ENCODE measurements around the gene C2orf49.

Gene C2orf49

GRCh38 chr2:105362862-105363591 lies 25.7 kb downstream of the C2orf49 start:
- DNase-seq = no peak

- DNase-seq = no peak
Measured at GRCh38 chr2:105364436-105365139, 27.2 kb downstream of the C2orf49 start.

- DNase-seq = no peak
Measured at GRCh38 chr2:105365206-105365605, 27.9 kb downstream of the C2orf49 start.

DNA sequence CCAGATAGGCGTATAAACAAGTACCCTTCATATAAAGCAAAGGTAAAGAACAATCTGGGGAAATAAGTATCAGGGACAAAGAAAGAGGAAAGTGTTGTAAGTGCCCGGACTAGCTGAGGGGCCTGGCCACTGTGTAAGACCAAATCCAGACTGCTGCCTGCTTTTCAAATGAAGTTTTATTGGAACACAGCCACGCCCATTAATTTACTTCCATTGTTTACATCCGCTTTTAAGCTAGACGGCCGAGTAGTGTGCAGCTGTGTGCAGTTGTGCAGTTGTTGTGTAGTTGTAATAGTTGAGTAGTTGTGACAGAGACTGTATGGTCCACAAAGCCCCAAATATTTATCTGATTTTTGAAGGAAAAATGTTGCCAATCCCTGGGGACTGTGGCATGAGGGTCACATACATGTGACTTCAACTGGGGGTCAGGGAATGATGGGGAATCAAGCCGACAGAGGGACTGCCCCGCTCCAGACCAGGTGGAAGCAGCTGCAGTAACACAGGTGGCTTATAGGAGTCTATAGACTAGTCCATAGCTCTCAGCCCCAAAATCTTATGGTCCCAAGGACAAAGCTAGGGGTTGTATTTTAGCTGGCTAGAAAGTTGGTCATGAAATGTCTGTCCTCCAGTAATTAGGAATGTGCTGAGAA lies 31.5 kb downstream of the C2orf49 start:
- no peak for DNase-seq

GRCh38 chr2:105369777-105370690 lies 32.7 kb downstream of the C2orf49 start:
- peak; percentile 82 for DNase-seq

DNA sequence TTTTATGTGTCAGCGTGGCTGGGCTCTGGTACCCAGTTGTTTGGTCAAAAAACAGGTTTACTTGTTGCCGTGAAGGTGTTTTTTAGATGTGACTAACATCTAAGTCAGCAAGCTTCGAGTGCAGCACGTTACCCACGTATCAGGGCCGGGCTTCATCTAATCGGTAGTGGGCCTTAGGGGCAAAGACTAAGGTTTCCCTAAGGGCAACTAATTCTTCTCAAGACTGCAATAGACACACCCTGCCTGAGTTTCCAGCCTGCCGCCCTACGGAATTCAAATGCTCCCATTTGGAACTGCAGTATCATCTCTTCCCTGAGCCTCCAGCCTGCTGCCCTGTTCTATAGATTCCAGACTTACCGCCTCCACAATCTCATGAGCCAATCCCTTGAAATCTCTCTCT lies 33.8 kb downstream of the C2orf49 start:
- no peak for DNase-seq

DNA sequence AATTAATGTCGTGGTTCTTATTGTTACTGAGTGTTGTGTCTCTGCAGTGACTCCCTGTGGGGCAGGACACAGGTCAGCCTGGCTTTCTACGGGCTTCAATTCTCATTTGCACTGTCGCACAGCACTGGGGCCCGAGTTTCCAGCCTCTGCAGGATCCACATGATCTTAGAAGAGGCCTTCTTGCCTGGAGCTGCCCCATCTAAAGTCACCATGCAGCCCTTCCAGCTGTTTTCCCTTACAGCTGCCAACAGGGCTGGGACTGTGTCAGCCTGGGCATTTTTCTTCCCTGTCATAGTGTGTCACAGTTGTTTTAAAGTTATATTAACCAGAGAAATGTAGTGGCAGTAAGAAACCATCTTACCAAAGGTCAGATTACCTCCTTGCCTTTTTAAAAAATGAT lies 34.5 kb downstream of the C2orf49 start:
- no peak for DNase-seq

- no peak for DNase-seq
Measured at GRCh38 chr2:105373344-105373781, 36.0 kb downstream of the C2orf49 start.

- no peak for DNase-seq
Measured at GRCh38 chr2:105373895-105374401, 36.6 kb downstream of the C2orf49 start.

DNA sequence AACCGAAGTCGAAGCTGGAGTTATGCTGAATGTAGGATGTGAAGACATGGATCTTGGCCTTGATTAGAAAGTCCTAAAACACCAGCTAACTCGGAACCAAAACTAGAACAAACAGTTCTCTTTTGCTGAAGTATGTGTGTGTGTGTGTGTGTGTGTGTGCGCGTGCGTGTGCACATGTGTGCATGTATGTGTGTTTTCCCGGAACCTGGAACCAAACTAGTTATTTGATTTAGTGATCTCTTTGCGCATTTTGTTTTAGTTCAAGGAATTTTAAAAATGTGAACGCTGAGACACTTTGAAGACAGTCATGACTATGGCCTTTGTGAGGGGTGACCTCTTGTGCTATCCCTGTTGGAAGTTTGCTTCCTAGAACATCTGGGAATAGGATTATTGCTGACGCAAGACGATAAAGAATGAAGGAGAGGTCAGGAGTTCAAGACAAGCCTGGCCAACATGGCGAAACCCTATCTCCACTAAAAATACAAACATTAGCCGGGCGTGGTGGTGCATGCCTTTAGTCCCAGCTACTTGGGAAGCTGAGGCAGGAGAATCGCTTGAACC lies 37.7 kb downstream of the C2orf49 start:
- peak; percentile 95 for DNase-seq

- DNase-seq = no peak
Measured at GRCh38 chr2:105376010-105376409, 38.7 kb downstream of the C2orf49 start.

- DNase-seq = peak; percentile 83
Measured at GRCh38 chr2:105376789-105377240, 39.5 kb downstream of the C2orf49 start.

DNA sequence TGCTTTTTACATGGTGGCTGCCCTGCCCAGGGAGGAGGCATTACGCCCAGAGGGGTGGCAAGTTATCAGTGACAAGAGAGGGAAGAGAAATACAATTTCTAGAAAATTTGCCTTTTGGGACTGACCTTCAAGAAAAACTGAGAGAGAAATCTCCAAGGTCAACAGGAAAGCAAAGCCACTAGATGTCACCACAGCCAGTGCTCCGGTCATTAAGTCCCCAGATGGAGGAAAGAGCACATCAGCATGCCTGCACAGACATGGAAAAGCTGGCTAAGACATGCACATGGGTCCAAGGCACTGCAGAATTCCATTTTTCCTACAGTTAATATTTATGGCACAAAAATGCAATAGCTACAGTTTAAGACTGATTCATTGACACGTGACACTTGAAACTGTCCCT lies 40.5 kb downstream of the C2orf49 start:
- peak; percentile 18 for DNase-seq

DNA sequence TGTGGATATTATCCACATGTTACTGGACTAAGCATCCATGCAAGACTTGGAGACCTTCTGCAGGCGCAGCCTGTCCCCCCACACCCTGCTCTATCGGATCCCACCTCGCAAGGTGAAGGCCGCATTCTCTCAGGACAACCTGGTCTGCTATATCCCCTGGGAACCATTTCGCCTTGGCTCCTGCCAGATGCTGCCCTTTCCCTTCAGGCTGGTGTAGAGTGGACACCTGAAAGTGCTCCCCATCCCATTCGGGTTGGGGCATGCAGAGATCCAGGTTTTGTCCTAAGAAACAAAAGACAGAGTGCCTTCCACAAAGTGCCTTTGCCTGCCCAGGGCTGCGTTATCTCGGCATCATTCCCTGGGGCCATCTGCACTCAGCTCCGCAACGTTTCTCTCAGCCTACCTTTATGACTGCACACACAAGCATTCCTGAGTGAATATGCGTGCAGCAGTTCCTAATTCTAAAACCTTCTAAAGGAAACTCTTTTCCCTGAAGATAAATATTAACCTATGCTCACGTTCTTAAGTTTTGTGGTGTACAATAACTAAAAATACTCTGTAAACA lies 41.0 kb downstream of the C2orf49 start:
- no peak for DNase-seq

DNA sequence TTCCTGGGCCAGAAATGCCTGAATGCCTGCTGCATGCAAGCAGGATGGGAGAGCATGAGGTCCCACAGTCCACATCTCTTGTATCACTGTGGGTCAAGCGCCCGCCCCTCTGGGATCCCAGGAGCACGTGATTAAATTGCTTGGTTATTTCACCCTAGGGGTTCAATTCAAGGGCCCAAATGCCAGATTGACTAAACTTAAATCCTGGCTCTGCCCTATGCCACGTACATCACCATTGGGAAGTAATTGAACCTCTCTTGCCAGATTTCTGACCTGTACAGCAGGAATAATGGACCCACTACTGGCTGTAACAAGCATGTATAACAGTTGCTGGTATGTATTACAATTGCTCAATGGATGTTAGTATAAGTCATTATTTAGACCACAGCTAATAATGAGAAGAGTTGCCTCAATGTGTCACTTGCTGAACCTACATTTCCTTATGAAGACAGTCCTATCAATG lies 41.6 kb downstream of the C2orf49 start:
- no peak for DNase-seq

GRCh38 chr2:105379741-105380186 lies 42.4 kb downstream of the C2orf49 start:
- no peak for DNase-seq

- DNase-seq = peak; percentile 20
Measured at GRCh38 chr2:105380432-105381100, 43.2 kb downstream of the C2orf49 start.

DNA sequence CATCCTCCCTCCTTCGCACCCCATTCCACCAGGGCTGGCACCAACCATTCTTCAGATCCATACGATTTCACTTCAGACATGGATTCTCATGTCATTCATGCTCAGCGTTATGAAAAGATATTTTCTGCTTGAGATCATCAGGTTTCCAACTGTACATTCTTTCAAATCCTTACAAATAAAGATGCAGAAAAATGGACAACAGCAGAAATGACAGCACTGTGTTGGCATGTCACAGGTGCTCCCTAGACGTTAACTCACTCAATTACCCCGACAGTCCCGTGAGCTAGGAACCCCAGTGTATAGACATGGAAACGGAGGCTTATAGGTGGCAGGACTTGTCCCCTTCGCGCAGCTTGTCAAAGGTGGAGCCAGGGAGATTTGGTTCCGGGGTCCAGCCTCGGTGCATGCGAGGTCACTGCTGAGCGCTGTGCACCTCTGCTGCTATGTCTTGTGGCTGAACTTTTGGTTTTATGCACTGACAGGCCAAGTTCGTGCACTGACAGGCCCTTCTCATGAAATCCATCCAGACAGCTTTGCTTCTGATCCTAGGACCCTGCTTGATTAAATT lies 43.8 kb downstream of the C2orf49 start:
- no peak for DNase-seq

DNA sequence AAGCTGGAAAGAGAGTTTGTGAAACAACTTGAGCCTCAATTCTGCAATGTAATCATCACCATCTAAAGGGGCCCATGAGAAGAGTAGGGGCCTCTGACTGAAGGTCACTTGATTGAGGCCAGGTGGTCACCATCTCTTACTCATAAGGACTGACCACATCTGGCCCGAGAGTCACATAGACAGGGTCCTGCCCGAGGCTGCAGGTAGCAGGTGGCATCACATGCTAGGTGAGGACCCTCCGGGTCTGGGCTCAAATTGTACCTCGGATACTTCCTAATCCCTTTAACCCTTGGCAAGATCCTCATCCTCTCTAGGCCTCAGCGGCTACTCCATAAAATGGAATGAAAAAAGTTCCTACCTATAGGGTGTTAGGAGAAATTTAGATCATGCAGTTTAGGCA lies 44.8 kb downstream of the C2orf49 start:
- DNase-seq = no peak

DNA sequence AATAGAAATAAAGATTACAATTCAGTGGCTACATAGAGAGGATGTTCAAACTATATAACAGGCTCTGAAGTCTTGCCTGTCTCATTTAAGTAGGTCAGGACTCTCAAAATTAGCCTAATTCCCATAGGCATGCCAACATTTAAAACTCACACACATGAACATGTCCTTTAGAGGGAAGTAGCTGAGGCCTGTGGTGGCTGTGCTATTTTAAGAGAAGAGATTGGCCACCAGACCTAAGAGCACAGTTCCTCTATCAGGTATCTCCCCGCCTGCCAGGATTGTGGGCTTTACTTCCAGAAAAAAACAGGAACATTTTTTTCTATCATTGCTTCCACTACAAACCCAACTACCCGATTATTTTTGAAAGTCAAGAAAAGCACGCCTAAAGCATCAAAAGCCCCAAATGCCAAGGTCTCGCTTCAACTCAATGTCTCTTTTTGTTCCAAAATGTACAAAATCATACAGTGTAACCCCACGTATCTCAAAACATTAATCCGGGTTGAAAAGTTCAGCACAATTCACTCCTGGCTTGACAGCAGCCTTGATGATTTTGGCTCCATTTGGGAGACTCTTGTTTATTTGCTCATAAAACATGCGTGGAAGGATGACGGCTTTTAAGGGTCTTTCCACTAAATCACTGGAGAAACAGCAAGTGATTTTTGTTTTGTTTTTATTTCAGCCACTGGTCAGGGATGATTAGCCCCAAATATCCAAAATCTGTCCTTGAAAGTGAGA lies 46.3 kb downstream of the C2orf49 start:
- DNase-seq = no peak
